ENCODE data around the gene CDCP2.
"Not testable (repeated sequence)": the region's sequence is repeated elsewhere in the genome, so short reads cannot be mapped to it uniquely, and the experiment has no call there.

CDCP2 gene

DNA sequence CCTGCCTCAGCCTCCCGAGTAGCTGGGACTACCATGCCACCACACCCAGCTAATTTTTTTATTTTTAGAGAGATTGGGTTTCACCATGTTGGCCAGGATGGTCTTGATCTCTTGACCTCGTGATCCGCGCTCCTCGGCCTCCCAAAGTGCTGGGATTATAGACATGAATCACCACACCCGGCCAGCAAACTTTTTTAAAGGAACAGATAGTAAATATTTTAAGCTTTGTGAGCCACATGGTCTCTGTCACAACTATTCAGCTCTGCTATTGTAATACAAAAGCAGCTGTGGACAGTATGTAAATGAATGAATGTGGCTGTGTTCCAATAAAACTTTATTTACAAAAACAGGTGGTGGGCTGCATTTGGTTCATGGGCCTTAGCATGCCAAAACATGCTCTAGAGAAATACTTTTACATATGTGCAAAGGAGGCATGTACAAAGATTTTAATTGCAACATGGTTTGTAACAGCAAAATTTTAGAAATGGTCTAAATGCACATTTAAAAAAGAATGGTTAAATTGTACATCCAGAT, 47.0 kb downstream of the CDCP2 start:
- Histone ChIP-seq H3K27me3 (no peaks in the 10 kb centered on the region), H3K4me1 (no peaks in the 10 kb centered on the region), H3K36me3 (no peaks in the 10 kb centered on the region), H3K9me3 (no peaks in the 10 kb centered on the region), H3K4me3 (ENCODE audit: low read depth, low read length) (no peak overlapping the region)
- TF ChIP-seq, protein P1, sequence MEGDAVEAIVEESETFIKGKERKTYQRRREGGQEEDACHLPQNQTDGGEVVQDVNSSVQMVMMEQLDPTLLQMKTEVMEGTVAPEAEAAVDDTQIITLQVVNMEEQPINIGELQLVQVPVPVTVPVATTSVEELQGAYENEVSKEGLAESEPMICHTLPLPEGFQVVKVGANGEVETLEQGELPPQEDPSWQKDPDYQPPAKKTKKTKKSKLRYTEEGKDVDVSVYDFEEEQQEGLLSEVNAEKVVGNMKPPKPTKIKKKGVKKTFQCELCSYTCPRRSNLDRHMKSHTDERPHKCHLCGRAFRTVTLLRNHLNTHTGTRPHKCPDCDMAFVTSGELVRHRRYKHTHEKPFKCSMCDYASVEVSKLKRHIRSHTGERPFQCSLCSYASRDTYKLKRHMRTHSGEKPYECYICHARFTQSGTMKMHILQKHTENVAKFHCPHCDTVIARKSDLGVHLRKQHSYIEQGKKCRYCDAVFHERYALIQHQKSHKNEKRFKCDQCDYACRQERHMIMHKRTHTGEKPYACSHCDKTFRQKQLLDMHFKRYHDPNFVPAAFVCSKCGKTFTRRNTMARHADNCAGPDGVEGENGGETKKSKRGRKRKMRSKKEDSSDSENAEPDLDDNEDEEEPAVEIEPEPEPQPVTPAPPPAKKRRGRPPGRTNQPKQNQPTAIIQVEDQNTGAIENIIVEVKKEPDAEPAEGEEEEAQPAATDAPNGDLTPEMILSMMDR (IDR thresholded peaks at IDR 0.05; ENCODE audit: low read depth, low read length) = no peak
- DNase-seq = no peak

DNA sequence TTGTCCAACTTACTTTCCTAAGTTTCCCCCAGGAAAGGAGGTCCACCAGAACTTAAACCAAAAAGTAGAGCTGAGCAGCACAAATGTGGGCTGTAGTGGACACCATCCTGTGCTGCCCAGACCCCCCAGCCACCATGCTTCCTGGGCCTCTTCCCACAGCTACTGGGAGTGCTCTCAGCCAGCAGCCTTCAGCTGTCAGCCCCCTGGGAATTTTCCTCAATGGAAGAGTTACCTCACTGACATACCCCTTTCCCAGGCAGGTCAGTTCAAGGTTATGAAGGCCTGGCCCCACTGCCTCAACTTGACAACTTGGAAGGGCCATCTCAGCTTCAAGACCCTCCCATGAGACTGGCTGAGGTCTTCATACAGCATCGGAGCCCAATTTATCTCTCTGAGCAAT, 47.7 kb downstream of the CDCP2 start:
- Histone ChIP-seq H3K4me1 (no peaks in the 10 kb centered on the region), H3K9me3 (no peaks in the 10 kb centered on the region), H3K27me3 (no peaks in the 10 kb centered on the region), H3K4me3 (ENCODE audit: low read depth, low read length) (no peak overlapping the region), H3K36me3 (no peaks in the 10 kb centered on the region)
- TF ChIP-seq, protein P1 (IDR thresholded peaks at IDR 0.05; ENCODE audit: low read depth, low read length) = no peak
- DNase-seq = no peak

DNA sequence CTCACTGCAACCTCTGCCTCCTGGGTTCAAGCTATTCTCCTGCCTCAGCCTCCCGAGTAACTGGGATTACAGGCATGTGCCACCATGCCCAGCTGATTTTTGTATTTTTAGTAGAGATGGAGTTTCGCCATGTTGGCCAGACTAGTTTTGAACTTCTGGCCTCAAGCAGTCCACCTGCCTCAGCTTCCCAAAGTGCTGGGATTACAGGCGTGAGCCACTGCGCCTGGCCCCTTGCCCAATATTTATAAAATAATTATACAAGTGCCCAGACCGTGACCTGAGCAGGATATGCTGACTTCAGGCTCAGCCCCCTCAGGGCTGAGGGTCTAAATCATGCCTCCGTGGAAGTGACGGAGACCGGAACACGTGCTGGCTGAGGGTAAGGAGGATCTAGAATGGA, 48.2 kb downstream of the CDCP2 start:
- H3K4me3 ChIP-seq (ENCODE audit: low read depth, low read length); H3K36me3 ChIP-seq; H3K4me1 ChIP-seq; DNase-seq; H3K27me3 ChIP-seq; H3K9me3 ChIP-seq: not testable (repeated sequence)

DNA sequence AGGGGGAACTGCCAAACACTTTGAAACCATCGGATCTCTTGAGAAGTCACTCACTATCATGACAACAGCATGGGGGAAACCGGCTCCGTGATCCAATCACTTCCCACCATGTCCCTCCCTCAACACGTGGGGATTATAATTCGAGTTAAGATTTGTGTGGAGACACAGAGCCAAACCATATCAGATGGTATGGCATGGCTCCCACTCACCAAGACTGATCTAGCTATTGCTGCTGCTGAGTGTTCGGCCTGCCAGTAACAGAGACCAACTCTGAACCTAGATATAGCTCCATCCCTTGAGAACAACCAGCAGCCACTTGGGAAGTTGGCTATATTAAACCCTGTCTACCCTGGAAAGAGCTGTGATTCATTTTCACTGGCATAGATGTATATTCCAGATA, 49.4 kb downstream of the CDCP2 start:
- Histone ChIP-seq H3K36me3 (no peaks in the 10 kb centered on the region), H3K27me3 (no peaks in the 10 kb centered on the region), H3K4me1 (no peaks in the 10 kb centered on the region), H3K4me3 (ENCODE audit: low read depth, low read length) (no peak overlapping the region), H3K9me3 (no peaks in the 10 kb centered on the region)
- no peak for DNase-seq
- TF ChIP-seq, protein P1 (IDR thresholded peaks at IDR 0.05; ENCODE audit: low read depth, low read length) = no peak

DNA sequence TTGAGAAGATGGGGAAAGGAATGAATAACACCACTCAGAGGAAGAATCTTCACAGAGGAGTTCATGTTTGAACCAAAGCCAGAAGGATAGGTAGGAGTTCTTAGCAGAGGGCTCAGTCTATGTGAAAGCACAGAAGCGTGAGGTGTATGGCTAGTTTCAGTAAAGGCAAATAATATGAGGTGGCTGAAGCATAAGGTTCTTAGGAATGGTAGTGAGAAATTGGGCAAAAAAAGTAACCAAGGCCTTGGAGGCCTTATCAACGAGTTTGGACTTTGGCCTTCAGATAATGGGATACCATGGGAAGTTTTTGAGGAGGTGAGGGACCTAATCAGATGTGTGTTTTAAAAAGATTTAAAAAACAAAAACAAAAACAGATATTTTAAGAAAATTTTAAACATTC, 52.3 kb downstream of the CDCP2 start:
- H3K27me3 ChIP-seq = no peaks in the 10 kb centered on the region
- DNase-seq = no peak
- H3K4me3 ChIP-seq (ENCODE audit: low read depth, low read length) = no peak overlapping the region
- H3K4me1 ChIP-seq = no peaks in the 10 kb centered on the region
- TF ChIP-seq, protein P1 (IDR thresholded peaks at IDR 0.05; ENCODE audit: low read depth, low read length) = no peak
- H3K9me3 ChIP-seq = no peaks in the 10 kb centered on the region
- H3K36me3 ChIP-seq = no peaks in the 10 kb centered on the region

DNA sequence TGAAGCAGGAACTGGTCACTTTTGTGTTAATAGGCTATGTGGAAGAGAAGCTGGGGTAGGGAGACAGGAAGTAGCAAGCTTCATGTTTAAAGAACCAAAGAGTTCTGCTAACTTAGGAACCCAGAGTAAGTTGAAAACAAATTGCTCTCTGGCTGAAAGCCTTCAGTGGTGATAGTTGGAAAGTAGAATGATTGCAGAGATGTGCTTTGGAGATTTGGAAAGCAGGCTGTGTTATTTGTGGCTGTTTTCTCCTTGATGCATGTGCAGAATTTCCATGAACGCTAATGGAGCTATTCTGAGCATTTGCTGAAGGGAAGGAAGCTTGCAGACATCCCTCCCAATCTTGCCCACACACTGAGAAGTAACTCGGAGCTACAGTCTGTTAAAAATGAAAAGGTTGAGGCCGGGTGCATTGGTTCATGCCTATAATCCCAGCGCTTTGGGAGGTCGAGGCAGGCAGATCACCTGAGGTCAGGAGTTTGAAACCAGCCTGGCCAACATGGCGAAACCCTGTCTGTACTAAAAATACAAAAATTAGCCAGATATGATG, 53.7 kb downstream of the CDCP2 start:
- H3K9me3 ChIP-seq = no peaks in the 10 kb centered on the region
- DNase-seq = no peak

More for the DNA sequence above, 53.7 kb downstream of the CDCP2 start:
- H3K4me3 ChIP-seq (ENCODE audit: low read depth, low read length) = no peak overlapping the region
- H3K36me3 ChIP-seq = no peaks in the 10 kb centered on the region
- H3K27me3 ChIP-seq = no peaks in the 10 kb centered on the region
- H3K4me1 ChIP-seq = no peaks in the 10 kb centered on the region
- TF ChIP-seq, protein P1 (IDR thresholded peaks at IDR 0.05; ENCODE audit: low read depth, low read length) = no peak
